SJSA1 (cell line): ENCODE measurements around the gene AXIN1. TPM values are rescaled to one million over a fixed set of nuclear protein-coding genes. Genes with fewer than 3 reads are reported as not detected.
"Not testable (repeated sequence)": the region's sequence is repeated elsewhere in the genome, so short reads cannot be mapped to it uniquely, and the experiment has no call there.

Experiments used
- DNase-seq, 2 experiments: peaks; one replicate each; pipeline ENCODE4 v3.0.0-alpha.2; 2015 to 2020; ENCODE audit warnings: low spot score in 2 of 2, low read depth in 1 of 2
- H3K27ac ChIP-seq: fragments of 250-450 bp; sonication (Bioruptor Pico); 2 replicates; pipeline ENCODE4 v1.5.1; 2020; ENCODE audit warnings: mild to moderate bottlenecking, moderate library complexity
- H3K27me3 ChIP-seq: fragments of 250-450 bp; sonication (Bioruptor Pico); replicated peaks from 2 replicates; pipeline ENCODE4 v1.5.1; 2020; ENCODE audit warnings: mild to moderate bottlenecking, moderate library complexity
- H3K36me3 ChIP-seq: fragments of 250-450 bp; sonication (Bioruptor Pico); 2 replicates; pipeline ENCODE4 v1.5.1; 2020; ENCODE audit warnings: mild to moderate bottlenecking
- H3K4me1 ChIP-seq: fragments of 250-450 bp; sonication (Bioruptor Pico); replicated peaks from 2 replicates; pipeline ENCODE4 v1.6.1; 2021; ENCODE audit warnings: mild to moderate bottlenecking
- H3K4me3 ChIP-seq: fragments of 250-450 bp; sonication (Bioruptor Pico); 2 replicates; pipeline ENCODE4 v1.5.1; 2020; ENCODE audit warnings: mild to moderate bottlenecking
- H3K9me3 ChIP-seq: fragments of 250-450 bp; sonication (Bioruptor Pico); replicated peaks from 2 replicates; pipeline ENCODE4 v1.5.1; 2020; ENCODE audit warnings: mild to moderate bottlenecking
- total RNA-seq: library from RNA; depleted of rRNA; stranded (reverse); fragments of >200 nt; shearing (Covaris generic); gene quantifications from 2 replicates; pipeline ENCODE4 v1.2.3, GENCODE V29; 2014

Gene AXIN1
- total RNA-seq, 1 experiment from 2014 or later, result 26.4 TPM

GRCh38 chr16:333406-334094, 19.0 kb downstream of the AXIN1 start:
- Histone ChIP-seq H3K36me3 (no peaks in the 10 kb centered on the region), H3K4me1 (no peaks in the 10 kb centered on the region; the same call in 1 of the 2 replicates), H3K27me3 (no peaks in the 10 kb centered on the region), H3K27ac (no peak overlapping the region), H3K4me3 (no peak overlapping the region), H3K9me3 (no peaks in the 10 kb centered on the region)
- DNase-seq, result no peak

GRCh38 chr16:331181-331814, 21.2 kb downstream of the AXIN1 start:
- H3K36me3 ChIP-seq, DNase-seq, H3K27me3 ChIP-seq, H3K4me3 ChIP-seq, H3K9me3 ChIP-seq, H3K27ac ChIP-seq: not testable (repeated sequence)
- peaks cover 18% of the 10 kb centered on the region for H3K4me1 ChIP-seq

GRCh38 chr16:330741-331140, 21.8 kb downstream of the AXIN1 start:
- H3K4me3 ChIP-seq, result no peak overlapping the region

GRCh38 chr16:325375-326145, 27.0 kb downstream of the AXIN1 start:
- no peak for DNase-seq
- 0 out of 2 replicates have a peak, but pooled peaks cover 3% of the 10 kb centered on the region for H3K36me3 ChIP-seq
- no peaks in the 10 kb centered on the region for H3K27me3 ChIP-seq
- no peak overlapping the region for H3K4me3 ChIP-seq
- no peak overlapping the region for H3K27ac ChIP-seq
- peaks cover 18% of the 10 kb centered on the region for H3K4me1 ChIP-seq
- H3K9me3 ChIP-seq, result no peaks in the 10 kb centered on the region

More at GRCh38 chr16:330741-331140, 21.8 kb downstream of the AXIN1 start:
- H3K27ac ChIP-seq, result no peak overlapping the region
- no peak for DNase-seq
- no peaks in the 10 kb centered on the region for H3K9me3 ChIP-seq
- H3K27me3 ChIP-seq, result no peaks in the 10 kb centered on the region
- H3K4me1 ChIP-seq, result peaks cover 18% of the 10 kb centered on the region
- no peaks in the 10 kb centered on the region for H3K36me3 ChIP-seq

GRCh38 chr16:324451-325334, 27.8 kb downstream of the AXIN1 start:
- no peak for DNase-seq
- Histone ChIP-seq H3K27me3 (no peaks in the 10 kb centered on the region), H3K4me1 (peaks cover 18% of the 10 kb centered on the region), H3K27ac (no peak overlapping the region), H3K9me3 (no peaks in the 10 kb centered on the region), H3K36me3 (0 out of 2 replicates have a peak, but pooled peaks cover 3% of the 10 kb centered on the region), H3K4me3 (no peak overlapping the region)

GRCh38 chr16:324201-324450, 28.4 kb downstream of the AXIN1 start:
- no peak overlapping the region for H3K27ac ChIP-seq
- 0 out of 2 replicates have a peak, but pooled peaks cover 3% of the 10 kb centered on the region for H3K36me3 ChIP-seq
- no peak overlapping the region for H3K4me3 ChIP-seq
- H3K9me3 ChIP-seq, result no peaks in the 10 kb centered on the region
- DNase-seq, result no peak
- no peaks in the 10 kb centered on the region for H3K27me3 ChIP-seq
- peaks cover 18% of the 10 kb centered on the region for H3K4me1 ChIP-seq

GRCh38 chr16:322476-323143, 29.9 kb downstream of the AXIN1 start:
- Histone ChIP-seq H3K27me3 (no peaks in the 10 kb centered on the region), H3K4me3 (no peak overlapping the region), H3K4me1 (peaks cover 10% of the 10 kb centered on the region), H3K36me3 (0 out of 2 replicates have a peak, but pooled peaks cover 3% of the 10 kb centered on the region), H3K27ac (no peak overlapping the region), H3K9me3 (no peaks in the 10 kb centered on the region)
- DNase-seq, result no peak

- no peak overlapping the region for H3K27ac ChIP-seq
- DNase-seq, result no peak
- H3K27me3 ChIP-seq, result no peaks in the 10 kb centered on the region
- no peaks in the 10 kb centered on the region for H3K4me1 ChIP-seq
- no peak overlapping the region for H3K4me3 ChIP-seq
- 0 out of 2 replicates have a peak, but pooled peaks cover 3% of the 10 kb centered on the region for H3K36me3 ChIP-seq
- H3K9me3 ChIP-seq, result no peaks in the 10 kb centered on the region
Measured at GRCh38 chr16:321532-321931, 31.0 kb downstream of the AXIN1 start.

- no peaks in the 10 kb centered on the region for H3K9me3 ChIP-seq
- H3K27me3 ChIP-seq, result no peaks in the 10 kb centered on the region
- H3K4me3 ChIP-seq, result no peak overlapping the region
- no peak for DNase-seq
- no peak overlapping the region for H3K27ac ChIP-seq
- 0 out of 2 replicates have a peak, but pooled peaks cover 3% of the 10 kb centered on the region for H3K36me3 ChIP-seq
- H3K4me1 ChIP-seq, result no peaks in the 10 kb centered on the region
Measured at GRCh38 chr16:320206-320605, 32.3 kb downstream of the AXIN1 start.

GRCh38 chr16:318628-319027, 33.9 kb downstream of the AXIN1 start:
- Histone ChIP-seq H3K4me3 (no peak overlapping the region), H3K9me3 (no peaks in the 10 kb centered on the region), H3K27ac (no peak overlapping the region)

GRCh38 chr16:317583-317982, 34.9 kb downstream of the AXIN1 start:
- Histone ChIP-seq H3K4me3 (no peak overlapping the region), H3K27ac (no peak overlapping the region), H3K4me1 (no peaks in the 10 kb centered on the region), H3K36me3 (peaks cover 12% of the 10 kb centered on the region; the same call in 1 of the 2 replicates), H3K9me3 (no peaks in the 10 kb centered on the region), H3K27me3 (no peaks in the 10 kb centered on the region)
- no peak for DNase-seq

More at GRCh38 chr16:318628-319027, 33.9 kb downstream of the AXIN1 start:
- no peaks in the 10 kb centered on the region for H3K27me3 ChIP-seq
- no peak for DNase-seq
- no peaks in the 10 kb centered on the region for H3K4me1 ChIP-seq
- peaks cover 10% of the 10 kb centered on the region; the same call in 1 of the 2 replicates for H3K36me3 ChIP-seq

GRCh38 chr16:316741-317464, 35.6 kb downstream of the AXIN1 start:
- H3K27me3 ChIP-seq, result no peaks in the 10 kb centered on the region
- no peak for DNase-seq
- H3K4me3 ChIP-seq, result no peak overlapping the region
- no peaks in the 10 kb centered on the region for H3K4me1 ChIP-seq
- no peaks in the 10 kb centered on the region for H3K9me3 ChIP-seq
- H3K36me3 ChIP-seq, result peaks cover 9% of the 10 kb centered on the region; the same call in 1 of the 2 replicates
- no peak overlapping the region for H3K27ac ChIP-seq
